LoVo (cell line): ENCODE results near the gene VPS13D.

Experiments used
- DNase-seq: peaks from one replicate; pipeline ENCODE4 v3.0.0-alpha.2; 2016; ENCODE audit warnings: low spot score

The VPS13D gene

DNA sequence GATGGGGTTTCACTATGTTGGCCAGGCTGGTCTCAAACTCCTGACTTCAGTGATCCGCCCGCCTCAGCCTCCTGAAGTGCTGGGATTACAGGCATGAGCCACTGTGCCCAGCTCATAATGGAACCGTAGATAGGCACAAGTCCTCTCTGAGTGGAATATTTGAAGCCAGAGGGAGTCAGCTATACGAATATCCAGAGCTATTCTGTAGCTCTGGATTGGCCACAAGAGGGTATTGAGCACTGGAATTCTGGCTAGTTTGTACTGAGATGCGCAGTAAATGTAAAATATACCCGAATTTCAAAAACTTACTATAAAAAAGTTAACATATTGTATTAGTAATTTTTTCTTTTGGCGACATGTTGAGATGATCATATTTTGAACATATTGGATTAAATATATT, 851 bp upstream of the VPS13D start:
- no peak for DNase-seq

DNA sequence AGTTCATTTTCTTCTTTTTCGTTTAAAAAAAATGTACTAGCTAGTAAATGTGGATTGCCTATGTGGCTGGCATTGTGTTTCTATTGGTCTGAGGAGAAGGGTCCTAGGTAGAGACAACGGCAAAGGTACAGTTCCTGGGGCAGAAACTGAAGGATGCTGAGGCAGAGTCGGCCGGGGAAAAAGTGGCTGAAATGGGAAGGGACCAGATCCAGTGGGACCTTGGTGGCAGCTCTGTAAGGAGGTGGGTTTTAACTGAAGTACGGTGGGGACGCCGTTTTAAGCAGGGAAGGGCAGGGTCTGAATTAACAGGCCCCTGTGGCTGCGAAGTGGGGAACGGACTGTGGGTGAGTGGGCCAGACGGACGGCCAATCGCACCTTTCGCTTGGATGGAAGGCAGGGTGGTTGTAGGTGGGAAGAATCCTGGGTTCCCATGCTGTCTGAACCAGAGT, 420 bp upstream of the VPS13D start:
- DNase-seq = no peak

DNA sequence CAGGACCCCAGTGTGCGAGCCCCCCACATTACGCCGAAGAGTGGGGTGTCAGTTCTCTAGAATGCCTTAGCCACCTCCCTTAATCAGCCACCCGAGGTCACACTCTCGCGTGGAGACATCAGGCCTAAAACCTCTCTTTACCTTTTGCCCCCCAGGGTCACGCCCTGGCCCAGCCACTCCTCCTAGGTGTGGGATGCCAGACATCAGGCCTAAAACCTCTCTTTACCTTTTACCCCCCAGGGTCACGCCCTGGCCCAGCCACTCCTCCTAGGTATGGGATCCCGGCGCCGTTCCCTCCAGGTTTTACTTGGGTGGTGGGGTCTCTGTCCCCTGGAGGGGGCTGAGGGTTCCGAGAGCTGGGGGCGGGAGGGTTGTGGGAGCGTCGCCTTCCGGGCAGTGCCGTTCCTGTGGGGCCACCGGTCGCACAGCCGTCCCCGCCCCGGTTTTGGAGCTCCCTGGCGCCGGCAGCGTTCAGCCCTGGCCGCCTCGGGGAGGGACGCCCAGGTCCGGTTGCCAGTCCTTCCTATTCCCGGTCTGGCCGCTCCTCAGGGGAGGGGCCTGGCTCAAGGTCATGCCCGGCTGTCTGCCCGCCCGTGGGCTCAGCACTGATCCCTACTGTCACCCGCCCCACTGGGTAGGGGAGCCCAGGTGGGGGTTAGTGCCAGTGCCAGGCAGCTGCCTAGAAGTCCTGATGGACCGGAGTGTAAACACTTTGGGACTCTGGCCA, 882 bp downstream of the VPS13D start:
- no peak for DNase-seq

DNA sequence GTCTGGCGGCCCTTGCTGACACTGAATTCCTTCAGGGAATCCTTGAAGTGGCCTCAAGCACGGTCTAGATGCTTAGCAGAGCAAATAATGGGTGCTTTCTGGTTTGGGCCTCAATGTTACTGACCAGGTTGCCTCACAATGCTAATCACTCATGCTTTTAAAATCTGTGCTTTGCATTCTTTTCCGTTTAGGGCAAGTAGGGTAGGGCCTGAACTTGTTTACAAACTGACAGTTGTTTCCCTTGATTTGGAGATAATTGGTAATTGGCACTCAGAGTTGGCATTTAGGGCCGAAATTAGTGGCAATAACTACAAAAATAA, 1.4 kb downstream of the VPS13D start:
- DNase-seq = no peak

DNA sequence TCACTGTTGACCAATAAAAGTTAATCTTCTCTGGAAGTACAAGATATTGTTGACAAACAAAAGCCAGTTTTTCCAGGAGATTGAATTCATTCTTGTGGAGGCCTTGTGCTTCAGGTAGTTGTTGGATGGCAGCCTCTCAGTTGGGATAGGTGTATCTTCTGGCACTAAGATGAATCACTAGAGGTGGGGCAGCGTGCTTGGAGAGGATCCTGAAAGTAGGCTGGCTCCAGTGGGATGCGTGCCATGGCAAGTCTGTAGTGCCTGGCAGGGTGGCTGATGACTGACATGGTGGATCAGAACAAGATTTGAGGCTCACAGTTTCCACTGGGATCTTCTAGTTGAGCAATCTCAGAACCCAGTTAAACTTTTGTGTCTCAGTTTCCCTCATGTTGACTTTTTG, 2.4 kb downstream of the VPS13D start:
- DNase-seq = peak; percentile 67

DNA sequence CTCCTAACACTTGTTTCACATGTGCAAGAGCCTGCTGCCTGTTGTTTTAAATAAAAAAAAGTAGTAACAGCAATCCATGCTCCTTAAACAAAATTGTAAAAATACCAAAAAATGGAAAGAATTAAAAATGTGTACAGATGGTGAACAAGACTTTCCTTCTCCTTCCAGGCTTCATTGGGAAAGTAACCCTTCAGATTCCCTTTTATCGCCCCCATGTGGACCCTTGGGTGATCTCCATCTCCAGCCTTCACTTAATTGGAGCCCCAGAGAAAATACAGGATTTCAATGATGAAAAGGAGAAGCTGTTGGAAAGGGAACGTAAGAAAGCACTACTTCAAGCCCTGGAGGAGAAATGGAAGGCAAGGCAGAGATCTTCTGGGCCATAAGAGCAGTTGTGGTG, 14.2 kb downstream of the VPS13D start:
- DNase-seq = no peak

DNA sequence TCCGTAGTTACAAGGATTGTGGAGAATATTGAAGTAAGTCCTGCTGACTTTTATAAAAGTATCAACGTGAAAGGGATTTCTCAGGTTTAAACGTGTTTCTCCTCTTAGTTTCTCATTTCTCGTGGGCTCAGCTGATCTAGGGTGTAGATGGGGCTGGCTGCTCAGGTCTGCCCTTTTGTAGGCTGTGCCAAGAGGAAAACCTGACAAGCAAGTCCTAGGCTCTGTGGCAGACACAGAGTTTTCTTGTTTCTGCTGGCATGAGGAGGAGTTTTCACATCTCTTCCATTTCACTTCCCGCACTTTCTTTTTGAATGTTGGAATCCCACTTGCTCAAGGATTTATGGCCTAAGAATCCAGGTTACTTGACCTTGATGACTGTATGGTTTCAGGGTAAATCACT, 14.8 kb downstream of the VPS13D start:
- no peak for DNase-seq

DNA sequence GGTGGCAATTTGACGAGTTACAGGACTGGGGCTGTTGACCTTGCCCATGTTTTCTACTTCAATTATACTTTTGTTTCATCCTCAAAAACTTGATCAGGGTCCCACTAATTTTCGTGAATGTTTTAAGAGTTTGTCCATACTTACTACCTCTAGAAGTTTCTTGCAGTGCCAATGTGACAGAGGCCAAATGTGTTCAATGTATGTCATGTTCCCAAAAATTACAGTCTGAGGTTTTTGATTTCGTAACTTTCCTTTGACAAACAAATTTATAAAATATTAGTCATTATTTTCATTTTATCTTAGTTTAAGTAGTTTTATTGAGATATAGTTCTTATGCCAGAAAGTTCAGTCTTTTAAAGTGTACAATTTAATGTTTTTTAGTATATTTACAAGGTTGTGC, 15.3 kb downstream of the VPS13D start:
- no peak for DNase-seq

DNA sequence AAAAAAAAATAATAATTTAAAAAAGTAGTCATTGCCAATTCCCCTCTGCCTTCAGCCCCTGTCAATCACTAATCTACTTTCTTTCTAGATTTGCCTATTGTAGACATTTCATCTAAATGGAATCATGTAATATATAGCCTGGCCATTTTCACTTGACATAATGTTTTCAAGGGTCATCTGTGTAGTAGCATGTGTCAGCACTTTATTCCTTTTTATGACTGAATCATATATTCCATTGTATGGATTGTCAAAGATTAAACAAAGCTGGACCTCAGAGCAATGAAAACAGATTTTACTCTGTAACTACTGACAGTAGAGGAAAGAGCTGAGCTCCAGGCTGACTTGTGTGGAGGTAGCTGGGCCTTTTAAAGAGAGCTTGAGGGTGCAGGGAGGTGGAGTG, 15.9 kb downstream of the VPS13D start:
- no peak for DNase-seq

DNA sequence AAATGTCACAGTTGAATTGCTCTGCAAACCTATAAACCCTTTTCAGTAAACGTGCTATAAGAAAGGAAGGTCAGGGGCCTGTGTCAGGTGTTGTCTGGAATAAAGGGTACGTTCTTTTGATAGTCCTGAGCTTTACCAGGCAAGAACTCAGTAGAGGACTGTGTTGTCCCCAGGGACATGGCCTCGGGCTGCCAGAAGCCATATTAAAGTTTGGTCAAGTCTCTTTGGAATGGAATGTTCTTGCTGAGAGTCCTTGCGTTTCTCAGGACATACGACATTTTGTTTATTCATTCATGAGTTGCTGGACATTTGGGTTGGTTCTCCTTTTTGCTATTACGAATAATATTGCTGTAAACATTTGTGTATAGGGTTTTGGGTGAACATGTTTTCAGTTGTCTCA, 16.8 kb downstream of the VPS13D start:
- no peak for DNase-seq

DNA sequence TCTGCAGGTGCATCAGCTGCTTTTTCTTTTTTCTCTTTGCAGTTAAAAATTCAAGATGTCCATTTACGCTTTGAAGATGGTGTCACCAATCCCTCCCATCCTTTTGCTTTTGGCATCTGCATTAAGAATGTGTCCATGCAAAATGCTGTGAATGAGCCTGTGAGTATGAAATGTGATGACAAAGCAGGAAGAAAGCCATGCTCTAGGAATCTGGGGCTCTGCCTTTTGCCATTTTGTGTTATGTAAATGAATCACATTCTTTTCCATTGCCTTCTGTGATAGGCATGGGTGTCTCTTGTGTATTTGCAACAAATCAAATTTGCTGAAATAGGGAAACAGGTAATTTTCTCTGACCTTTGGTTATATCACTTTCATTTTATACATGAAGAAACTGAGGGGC, 19.4 kb downstream of the VPS13D start:
- no peak for DNase-seq

DNA sequence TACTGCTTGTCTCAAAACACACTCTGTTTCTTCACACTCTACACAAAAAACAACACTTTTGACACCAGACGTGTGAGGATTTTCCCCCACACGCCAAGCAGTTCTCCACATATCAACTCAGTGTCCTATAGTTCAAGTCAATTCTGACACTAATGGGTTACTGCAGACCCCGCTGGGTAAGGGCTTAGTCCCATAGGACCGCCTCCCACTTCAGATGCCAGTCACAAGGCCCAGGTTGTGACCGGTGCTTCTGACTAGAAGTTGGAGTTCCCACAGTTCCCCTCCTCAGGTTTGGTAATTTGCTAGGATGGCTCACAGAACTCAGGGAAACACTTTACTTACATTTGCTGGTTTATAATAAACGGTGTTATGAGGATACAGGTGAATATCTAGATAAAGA, 19.9 kb downstream of the VPS13D start:
- no peak for DNase-seq

DNA sequence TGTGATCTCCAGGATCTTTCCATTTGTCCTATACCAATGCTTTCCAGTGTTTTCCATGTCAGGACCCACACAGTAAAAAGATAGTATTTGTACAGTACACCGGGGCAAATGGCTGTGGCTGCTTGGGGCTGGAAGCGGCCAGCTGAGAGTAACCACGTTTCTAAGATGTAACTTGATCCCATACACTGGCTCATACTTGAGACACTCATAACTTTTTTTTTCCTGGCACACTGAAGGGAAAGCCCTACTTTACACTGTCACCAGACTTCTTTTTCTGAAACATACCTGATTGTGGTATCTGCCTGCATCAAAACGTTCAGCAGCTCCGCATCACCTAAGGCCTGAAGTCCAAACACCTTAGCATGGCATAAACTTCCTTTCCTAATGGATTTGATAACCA, 21.6 kb downstream of the VPS13D start:
- no peak for DNase-seq

DNA sequence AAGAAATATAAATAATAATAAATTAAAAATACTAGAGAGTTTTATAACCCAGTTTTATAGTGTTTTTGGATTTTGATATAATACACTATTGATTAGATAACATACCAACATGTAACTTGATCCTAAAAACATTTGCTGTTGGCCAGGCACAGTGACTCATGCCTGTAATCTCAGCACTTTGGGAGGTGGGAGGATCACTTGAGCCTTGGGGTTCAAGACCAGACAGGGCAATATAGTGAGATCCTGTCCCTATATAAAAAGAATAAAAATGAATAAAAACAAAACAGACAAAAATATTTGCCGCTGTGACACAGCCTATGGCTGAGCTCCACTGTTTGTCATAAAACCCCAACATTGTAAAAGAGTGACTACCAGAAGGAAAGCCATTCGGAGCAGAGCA, 26.1 kb downstream of the VPS13D start:
- DNase-seq = no peak

DNA sequence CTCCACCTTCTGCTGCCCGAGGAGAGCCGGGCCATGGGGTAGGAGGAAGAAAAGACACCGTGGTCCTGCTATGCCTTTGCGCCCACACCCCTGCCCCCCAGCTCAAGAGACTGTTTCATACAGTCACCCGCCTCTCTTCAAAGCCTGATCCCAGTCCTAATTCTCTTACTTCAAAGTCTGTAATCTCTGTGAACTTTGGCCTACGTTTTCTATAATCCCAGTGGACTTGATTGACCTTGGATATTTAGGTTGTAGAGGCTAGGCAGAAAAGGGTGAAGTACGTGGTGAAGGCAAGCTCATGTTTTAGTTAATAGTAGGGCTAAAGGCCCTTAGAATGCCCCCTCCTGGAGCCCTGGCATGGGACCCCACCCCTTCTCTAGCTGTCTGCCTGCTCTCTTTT, 28.4 kb downstream of the VPS13D start:
- no peak for DNase-seq

DNA sequence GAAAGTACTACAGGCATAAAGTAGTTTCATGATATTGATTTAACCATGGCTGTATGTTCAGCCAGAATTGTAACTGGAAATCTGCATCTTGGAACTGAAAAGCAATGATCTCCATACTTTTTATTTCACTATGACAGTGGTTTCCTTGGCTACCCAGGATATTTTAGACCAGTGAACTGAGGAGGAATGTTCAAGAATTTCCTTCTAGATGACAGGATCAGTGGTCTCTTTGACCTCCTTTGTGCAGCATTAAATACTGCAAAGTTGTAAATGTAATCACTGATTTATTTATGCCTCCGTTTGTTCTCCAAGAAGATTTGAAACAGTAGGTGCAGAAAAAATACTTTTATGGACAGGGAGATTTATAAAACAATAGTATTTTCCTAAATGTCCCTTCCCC, 39.5 kb downstream of the VPS13D start:
- no peak for DNase-seq

DNA sequence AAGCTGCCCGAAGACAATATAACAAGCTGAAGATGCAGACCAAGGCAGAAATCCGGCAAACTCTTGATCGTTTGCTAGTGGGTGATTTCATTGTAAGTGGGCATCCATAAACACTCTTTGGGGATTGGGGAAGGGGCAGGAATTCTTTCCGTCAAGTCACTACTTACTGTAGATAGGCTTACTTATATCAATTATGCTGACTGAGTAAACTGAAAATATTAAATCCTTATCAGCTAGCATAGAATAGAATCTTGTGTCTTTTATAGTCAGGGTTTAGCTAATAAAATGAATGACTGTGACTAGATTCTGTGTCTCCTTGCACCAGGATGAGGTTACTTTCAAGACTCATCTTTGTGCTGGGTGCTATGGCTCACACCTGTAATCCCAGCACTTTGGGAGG, 41.2 kb downstream of the VPS13D start:
- no peak for DNase-seq

DNA sequence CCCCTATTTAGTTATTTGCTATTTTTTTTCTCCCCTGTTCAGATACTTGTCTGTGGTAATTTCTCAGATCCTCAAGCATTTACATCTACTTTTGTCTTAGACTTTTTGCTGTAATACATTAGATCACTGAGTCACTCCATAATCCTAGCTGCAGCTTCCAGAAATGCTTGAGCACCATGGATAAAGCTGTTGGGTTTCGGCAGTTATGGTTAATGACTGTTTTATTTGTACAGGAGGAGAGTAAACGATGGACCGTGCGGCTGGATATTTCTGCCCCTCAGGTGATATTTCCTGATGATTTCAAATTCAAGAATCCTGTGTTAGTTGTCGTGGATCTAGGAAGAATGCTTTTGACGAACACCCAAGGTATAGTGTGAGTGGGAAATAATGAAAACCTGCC, 42.9 kb downstream of the VPS13D start:
- no peak for DNase-seq

DNA sequence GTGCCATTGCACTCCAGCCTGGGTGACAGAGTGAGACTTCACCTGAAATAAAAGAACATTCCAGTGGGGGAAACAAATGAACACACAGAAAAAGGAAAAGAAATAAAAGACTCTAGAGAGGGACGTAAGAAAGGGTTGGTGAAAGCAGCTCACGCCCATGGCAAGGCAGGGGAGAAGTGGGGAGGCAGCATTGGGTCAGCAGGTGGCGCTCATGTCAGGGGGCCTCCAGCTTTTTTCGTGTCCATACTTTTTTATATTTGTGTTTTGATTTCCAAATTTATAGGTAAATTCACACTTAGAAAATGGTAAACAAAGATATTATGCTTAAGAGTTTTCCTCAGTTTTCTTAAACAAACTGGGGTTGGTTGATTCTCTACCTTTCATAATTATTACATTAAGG, 45.5 kb downstream of the VPS13D start:
- DNase-seq = peak; percentile 11

DNA sequence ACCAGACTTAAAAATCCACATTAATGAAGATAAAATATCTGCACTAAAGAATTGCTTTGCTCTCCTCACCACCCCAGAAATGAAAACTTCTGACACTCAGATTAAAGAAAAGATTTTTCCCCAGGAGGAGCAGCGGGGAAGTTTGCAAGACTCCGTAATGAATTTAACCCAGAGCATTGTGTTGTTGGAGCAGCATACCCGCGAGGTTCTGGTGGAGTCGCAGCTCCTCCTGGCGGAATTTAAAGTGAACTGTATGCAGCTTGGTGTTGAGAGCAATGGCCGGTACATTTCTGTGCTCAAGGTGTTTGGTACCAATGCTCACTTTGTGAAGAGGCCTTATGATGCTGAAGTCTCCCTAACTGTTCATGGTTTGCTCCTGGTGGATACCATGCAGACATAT, 46.4 kb downstream of the VPS13D start:
- DNase-seq = peak; percentile 25

DNA sequence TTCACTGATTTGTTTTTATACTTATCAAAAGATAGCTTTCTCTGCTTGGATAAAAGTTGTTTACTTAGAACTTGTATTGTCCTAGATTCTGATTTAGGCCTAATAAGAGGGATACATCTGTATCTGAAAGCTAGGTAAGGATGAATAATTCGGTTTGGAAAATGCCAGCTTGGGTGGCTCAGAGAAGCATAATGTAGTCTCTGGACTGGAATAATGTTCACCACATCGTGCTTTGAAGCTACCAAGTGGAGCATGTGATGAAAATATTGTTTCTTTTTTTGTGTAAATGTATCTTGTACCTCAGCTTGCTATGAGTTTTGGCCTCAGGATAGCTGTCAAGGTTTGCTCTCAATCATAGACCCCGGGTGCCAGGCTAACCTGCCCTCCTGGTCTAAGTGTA, 49.2 kb downstream of the VPS13D start:
- no peak for DNase-seq

DNA sequence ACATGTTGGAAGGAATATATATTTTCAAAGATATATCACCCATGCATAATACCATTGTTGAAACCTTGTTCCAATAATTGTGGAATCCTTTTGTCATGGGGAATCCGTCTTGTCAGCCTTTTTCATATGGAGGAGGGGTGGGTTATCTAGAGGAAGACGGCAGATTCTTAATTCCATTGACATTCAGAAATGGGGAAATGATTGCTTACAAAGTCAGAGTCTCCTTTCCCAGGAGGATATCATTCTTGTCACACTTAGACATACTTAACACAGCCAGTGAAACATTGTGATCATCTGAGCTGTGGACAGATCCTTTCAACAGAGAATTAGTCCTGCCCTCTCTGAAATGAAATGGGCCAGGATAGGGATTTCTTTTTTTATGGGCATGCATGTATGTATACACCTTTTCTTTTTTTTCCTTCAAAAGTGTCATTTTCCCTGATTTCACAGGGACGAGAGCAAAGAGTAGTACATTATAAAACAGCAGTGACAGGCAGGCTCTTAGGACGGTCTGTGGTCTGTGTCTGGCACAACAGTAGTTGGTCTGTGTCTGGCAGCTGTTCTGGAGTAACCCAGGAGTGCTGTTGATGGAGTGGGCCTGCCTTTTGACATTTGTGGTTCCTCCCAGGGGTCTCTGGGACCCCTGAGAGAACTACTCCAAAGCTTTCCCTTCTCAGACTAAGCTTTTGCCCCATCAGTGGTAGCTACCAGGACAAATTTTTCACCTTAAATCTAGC, 50.1 kb downstream of the VPS13D start:
- DNase-seq = no peak

DNA sequence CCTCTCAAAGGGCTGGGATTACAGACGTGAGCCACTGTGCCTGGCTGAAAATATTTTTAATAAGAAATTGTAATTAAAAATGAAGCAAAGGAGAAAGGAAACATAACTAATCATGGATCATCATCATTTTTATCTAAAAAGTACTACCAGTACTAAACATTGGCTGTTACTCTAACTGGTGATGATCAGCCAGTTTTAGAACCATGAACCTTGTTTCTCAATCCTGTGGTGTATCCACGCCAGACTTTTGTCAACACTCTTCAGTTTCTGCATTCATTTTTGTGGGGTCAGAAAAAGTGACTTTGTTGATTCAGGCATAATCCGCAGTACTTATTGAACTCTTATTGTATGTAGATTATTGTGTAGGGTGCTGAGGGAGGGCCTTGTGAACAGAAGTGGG, 52.3 kb downstream of the VPS13D start:
- no peak for DNase-seq

DNA sequence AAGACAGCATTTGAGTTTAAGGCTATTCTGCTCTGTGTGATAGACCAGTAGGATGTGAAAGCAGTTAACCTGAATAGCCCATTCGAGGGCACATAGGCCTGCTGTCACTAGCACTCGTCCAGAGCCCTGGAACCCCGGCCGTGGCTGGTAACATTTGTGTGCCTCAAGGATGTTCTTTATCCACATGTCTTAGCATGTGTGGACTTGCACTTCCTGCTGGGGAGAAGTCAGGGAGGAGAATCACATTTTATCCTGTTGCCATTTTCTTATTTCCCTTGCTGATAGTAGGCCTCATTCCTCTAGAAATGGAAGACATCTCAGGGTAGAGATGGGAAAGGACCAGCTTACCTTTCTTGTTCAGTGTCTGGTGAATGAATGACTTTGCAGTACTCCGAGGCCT, 54.7 kb downstream of the VPS13D start:
- DNase-seq = no peak
